Activated CD8-positive, alpha-beta memory T cell treated with anti-CD3 and anti-CD28 coated beads for 1 hour (primary cell): Measurements from ENCODE around the gene EPHA3.
"Not testable (repeated sequence)": the region's sequence is repeated elsewhere in the genome, so short reads cannot be mapped to it uniquely, and the experiment has no call there.

ENCODE experiments used
- DNase-seq, 2 donors: peaks; one replicate each; pipeline ENCODE4 v3.0.0-alpha.2; 2020; ENCODE audit warnings: low read depth in 1 of 2; ENCODE audit errors: extremely low read depth in 1 of 2

EPHA3 gene

DNA sequence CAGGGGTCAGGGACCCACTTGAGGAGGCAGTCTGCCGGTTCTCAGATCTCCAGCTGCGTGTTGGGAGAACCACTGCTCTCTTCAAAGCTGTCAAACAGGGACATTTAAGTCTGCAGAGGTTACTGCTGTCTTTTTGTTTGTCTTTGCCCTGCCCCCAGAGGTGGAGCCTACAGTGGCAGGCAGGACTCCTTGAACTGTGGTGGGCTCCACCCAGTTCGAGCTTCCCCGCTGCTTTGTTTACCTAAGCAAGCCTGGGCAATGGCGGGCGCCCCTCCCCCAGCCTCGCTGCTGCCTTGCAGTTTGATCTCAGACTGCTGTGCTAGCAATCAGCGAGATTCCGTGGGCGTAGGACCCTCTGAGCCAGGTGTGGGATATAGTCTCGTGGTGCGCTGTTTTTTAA, 243.5 kb downstream of the EPHA3 start:
- DNase-seq: not testable (repeated sequence)

GRCh38 chr3:89353465-89353864, 246.0 kb downstream of the EPHA3 start:
- DNase-seq: no peak

- no peak for DNase-seq
Observed at GRCh38 chr3:89358281-89358680, 250.9 kb downstream of the EPHA3 start.

GRCh38 chr3:89360156-89360555, 252.7 kb downstream of the EPHA3 start:
- no peak for DNase-seq

DNA sequence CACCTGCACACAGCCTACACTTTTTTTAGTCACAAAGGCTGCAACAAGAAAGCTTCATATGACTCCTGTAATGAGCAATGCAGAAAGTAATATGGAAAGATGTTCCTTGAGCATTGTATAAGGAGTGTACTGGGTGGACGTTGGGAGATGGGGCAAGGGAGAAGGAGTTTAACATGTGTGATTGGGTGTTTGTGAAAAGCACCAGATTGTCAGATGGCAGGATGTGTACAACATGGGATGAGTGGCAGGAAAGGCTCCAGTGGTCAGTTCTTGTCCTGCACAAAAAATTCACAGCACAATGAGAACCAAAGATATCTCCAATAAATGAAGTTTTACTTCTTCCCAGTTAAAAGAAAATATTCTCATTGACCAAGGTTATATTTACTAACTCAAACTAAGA, 255.1 kb downstream of the EPHA3 start:
- DNase-seq: no peak

DNA sequence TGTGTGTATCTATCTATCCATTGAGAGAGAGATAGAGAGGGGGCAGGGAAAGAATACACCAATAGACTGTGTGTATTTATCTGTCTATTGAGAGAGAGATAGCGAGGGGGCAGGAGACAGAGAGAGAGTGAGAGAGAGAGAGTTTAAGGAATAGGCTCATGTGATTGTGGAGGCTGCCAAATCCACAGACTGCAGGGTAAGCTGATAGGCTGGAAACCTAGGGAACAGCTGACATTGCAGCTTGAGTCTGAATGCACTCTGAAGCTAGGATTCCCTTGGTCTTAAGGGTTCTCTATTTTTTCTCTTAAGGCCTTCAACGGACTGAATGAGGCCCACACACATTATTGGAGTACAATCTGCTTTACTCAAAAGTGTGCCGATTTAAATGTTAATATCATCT, 255.8 kb downstream of the EPHA3 start:
- DNase-seq: no peak

- no peak for DNase-seq
Observed at GRCh38 chr3:89364314-89364713, 256.9 kb downstream of the EPHA3 start.

DNA sequence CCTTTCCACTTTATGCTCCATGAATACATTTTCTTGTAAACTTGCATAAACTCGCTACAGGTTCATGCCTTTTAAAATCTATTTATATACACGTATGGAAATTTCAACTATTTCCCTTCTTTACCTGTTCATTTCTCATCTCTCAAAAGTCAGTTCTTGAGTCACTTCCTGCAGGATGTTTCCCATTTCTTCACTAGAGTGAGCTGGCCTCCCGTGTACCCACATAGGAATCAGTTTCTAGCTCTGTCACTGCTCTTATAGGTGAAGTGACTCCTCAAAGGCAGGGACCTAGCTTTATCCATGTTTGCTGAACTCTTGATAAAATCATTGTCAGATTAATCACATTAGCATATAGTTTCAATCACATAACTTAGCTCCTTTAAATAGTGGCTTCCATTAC, 259.7 kb downstream of the EPHA3 start:
- DNase-seq: no peak

DNA sequence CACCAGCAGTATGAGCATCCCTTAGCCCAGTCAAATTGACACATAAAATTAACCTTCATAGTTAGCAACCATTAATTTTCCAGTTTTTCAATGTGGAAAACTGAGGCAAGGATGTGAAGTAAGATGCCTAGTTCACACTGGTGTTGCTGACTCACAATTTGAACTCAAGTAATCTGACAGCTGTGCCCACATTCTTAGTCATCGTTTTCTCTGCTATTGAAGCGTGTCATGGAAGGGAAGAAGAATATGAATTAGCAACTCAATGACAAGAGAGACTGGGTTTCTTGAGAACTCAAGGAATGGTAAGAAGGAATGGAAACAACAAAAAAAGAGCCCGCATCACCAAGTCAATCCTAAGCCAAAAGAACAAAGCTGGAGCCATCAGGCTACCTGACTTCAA, 261.4 kb downstream of the EPHA3 start:
- DNase-seq: no peak

GRCh38 chr3:89372456-89372855, 265.0 kb downstream of the EPHA3 start:
- no peak for DNase-seq

GRCh38 chr3:89373434-89373833, 266.0 kb downstream of the EPHA3 start:
- DNase-seq: no peak

DNA sequence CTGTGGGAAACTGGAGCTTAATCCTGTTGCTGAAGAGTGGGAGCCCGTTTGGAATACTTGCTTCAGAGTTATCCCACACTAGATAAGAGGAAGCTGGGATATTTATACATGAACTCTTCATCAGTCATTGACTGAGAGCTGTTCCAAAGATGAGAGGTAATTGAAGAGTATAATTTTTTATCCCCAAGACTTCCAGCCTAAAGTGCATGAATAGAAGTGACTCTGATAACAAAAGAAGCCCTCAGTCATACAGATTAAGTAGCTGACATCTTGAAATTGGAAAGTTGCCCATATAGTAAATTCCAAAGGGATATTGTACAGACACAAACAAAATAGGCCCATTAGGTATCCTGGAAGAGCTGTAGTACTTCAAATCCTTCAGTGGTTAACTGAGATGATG, 268.0 kb downstream of the EPHA3 start:
- DNase-seq: no peak

- DNase-seq: no peak
Observed at GRCh38 chr3:89380016-89380415, 272.6 kb downstream of the EPHA3 start.

DNA sequence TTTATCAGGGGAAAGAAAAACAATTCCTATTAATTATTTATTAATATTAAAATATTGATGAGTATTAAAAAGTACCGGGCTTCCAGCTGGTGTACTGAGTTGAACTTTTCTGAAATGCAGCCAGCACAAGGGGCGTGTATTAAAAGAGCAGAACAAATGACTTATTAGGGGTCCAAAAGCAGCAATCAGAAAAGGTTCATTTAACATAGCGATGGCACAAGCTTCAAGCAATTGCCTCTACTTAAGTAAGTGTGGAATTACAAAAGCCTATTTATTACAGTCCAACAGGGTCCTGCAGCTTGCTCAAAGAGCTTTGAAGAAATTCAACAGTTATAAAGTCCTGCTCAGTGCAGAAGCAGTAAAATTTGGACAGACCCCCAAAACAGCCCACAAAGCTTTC, 285.6 kb downstream of the EPHA3 start:
- no peak for DNase-seq

DNA sequence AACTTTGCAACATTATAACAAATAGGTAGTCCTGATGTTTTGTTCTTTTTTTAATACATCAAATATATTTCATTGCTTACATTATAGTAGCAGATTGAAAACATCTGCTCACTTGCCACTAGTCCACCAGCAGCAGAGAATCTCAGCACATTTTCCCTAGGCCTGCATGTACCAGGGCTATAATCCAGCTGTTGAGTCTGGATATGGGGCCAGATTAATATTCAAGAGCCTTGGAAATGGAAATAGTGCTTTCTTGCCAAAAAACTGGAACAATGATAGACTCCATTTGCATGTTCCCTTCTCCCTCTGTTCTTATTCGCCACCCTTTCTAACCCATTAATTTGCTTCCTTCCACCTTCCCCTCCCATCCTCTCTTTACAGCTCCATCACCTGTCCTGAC, 288.0 kb downstream of the EPHA3 start:
- DNase-seq: no peak

DNA sequence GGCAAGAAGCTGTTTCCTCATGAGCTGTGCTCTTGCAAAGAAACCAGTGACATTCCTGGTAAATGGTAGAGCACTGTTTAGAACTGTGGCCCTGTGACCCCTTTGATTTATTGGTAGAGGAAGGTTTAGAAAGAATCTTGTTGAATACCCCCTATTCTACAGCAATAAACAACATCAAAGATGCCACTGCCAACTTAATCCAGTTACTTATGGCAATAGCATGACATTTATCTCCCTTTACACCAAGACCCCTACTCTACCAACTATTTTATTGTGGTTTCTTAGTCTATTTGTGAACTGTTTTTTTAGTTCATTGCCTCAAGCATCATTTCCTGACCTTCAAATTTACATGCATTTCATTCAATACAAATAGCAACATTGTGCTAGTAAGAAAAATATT, 288.6 kb downstream of the EPHA3 start:
- DNase-seq: no peak

DNA sequence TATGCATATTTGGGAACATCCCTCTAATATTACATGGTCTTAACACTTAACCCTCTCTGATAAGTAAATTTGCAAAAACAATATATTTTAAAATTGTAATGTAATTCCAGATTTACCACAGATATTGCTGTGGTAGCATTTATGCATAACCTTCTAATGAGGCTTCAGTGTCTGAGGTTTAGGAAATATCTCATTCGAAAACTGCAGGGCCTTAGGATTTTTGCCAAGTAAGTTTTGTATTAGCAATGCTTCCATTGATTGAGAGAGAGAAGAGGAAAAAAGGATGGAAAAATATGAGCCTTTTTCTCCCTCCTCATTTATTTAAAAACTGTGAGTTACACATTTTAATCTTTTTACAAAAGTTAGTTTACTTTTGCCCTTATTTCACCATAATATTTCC, 294.6 kb downstream of the EPHA3 start:
- DNase-seq: no peak

DNA sequence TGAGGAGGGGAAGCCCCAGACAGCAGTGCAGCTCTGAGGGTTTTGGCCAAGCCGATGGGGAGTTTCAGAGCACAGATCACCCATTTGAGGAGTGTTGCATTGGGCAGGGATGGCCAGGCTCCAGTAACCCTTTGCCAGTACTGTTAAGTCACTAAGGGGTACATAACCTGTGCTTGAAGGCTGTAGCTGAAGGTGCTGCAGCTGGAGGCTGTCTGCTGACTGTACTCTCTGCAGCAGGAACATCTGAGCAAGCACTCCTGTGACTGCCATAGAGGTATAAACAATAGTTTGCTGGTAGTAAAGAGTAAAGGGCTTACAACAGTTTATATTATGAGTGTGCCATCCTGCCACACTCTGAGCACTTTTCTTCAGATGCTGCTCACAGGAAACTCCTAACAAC, 297.8 kb downstream of the EPHA3 start:
- DNase-seq: no peak

DNA sequence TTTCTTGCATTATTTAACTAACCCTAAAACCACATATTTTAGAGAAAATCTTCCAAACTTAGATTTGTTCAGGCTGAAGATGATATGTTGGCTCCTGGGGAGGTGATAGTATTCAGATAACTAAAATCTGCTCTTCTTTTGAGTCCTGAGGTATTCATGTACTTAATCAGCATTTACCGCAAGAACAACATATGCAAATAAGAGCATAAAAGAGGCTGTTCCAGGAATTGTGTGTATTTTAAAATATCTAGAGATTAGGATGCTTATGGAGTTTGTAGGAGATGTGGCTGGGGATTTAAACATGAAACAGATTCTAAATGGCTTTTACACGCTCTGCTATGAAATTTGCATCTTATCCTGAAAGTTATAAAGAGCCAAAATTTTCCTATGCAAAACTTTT, 298.2 kb downstream of the EPHA3 start:
- DNase-seq: no peak

GRCh38 chr3:89411201-89411600, 303.8 kb downstream of the EPHA3 start:
- no peak for DNase-seq

DNA sequence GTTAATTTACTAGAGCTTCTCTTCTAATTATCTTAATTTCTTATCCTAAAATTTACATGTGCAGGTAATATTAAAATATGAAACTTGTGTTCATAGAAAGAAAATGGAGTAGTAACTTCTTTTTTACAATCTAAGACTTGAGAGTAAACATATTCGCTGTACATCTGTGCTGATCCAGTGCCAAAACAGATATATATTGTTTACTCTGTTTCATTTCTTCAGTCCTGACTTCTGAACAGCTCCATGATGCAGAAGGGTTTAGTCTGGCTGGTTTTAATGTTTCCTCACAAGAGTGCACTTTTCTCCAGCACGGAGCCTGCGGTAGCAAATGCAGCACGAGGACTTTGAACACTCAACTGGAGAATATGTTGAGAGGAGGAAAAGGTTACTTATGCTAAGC, 306.8 kb downstream of the EPHA3 start:
- DNase-seq: no peak

GRCh38 chr3:89419647-89420241, 312.3 kb downstream of the EPHA3 start:
- no peak for DNase-seq

DNA sequence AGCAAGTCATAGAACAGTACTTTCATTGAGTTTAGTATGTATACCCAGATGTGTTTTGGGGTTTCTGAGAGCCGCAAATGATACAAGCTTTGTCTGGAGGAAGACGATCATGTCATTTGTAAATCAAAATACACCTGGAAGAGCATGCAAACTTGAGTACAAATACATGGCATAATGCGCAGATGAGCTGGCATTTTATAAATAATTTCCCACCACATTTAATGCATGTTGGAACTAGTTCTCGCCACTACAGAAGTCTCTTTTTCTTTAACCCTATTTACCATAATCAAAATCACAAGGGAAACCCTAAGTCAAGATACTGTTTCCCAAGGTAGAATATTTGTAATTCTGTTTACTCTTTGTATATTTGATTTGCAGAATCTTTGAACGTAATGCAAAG, 318.6 kb downstream of the EPHA3 start:
- no peak for DNase-seq
